ENCODE data around the gene RAB1A.

GRCh38 chr2:65133626-65134025 lies 3.7 kb upstream of the RAB1A start:
- TF ChIP-seq, protein P1, sequence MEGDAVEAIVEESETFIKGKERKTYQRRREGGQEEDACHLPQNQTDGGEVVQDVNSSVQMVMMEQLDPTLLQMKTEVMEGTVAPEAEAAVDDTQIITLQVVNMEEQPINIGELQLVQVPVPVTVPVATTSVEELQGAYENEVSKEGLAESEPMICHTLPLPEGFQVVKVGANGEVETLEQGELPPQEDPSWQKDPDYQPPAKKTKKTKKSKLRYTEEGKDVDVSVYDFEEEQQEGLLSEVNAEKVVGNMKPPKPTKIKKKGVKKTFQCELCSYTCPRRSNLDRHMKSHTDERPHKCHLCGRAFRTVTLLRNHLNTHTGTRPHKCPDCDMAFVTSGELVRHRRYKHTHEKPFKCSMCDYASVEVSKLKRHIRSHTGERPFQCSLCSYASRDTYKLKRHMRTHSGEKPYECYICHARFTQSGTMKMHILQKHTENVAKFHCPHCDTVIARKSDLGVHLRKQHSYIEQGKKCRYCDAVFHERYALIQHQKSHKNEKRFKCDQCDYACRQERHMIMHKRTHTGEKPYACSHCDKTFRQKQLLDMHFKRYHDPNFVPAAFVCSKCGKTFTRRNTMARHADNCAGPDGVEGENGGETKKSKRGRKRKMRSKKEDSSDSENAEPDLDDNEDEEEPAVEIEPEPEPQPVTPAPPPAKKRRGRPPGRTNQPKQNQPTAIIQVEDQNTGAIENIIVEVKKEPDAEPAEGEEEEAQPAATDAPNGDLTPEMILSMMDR (IDR thresholded peaks at IDR 0.05): no peak
- no peak for TF ChIP-seq POLR2A (IDR thresholded peaks at IDR 0.05)
- TF ChIP-seq POLR2AphosphoS5 (IDR thresholded peaks at IDR 0.05): no peak
- no peak for TF ChIP-seq EP300 (IDR thresholded peaks at IDR 0.05)

All from sigmoid colon (tissue), 4 donors.